Stimulated activated CD8-positive, alpha-beta memory T cell treated with anti-CD3 and anti-CD28 coated beads, Interleukin-12 subunit alpha, Interleukin-12 subunit beta, amount 100 ng/mL, for 24 hours (primary cell): ENCODE data around the gene MANF.
"Not testable (repeated sequence)": the region's sequence is repeated elsewhere in the genome, so short reads cannot be mapped to it uniquely, and the experiment has no call there.

Experiments
- DNase-seq: peaks from one replicate; pipeline ENCODE4 v3.0.0-alpha.2; 2020; ENCODE audit errors: extremely low read depth

Gene MANF

DNA sequence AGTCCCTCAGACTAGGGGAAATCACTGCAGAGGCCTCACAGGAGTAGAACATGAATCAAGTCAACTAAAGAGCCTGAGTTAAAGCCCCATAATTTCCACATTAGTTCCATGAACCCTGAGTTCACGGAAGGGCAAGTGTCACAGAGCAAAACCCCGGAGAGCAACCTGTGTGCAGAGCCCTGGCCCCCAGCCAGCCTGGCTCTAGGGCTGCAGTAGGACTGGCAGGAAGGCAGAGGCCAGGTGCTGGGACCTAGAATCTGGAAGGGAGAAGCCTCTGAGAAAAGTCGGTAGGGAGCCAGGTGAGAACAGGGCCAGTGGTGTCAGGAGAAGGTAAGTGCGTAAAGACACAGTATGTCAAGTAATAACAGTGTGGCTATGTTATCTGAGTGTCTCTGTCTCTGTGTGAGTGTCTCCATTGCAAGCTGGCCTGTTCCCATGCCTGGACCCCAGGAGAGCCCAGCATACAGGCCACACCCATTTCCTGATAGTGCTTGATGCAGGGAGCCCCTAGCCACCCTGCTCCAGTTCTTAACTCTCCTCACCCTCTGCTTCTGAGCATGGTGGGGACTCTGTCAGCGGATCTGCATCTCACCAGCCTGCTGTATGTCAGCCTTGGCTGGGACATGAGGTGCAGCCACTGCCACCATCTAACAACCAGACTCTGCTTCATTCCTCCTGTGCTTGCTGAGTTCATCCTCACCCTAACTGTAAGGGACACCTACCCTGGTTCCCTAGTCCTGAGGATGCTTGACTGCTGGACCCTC lies 11.3 kb upstream of the MANF start:
- DNase-seq = no peak

DNA sequence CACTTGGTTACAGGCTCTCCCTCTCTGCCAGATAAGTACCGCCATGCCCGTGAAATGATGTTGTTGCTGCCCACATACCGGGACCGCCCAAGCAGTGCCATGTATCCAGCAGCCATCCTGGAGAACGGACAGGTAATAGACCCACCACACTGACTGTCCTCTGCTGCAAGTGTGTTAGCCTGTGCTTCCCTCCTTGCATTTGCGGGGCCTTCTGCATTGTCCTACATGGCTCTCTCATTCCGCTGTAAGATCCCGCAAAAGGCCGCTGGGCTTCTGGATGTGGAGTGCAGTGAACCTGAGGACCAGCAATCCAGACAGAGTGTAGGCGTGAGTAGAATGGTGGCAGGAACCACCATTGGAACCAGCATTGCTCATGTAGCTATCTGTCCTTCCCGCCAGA lies 10.6 kb upstream of the MANF start:
- DNase-seq = no peak

DNA sequence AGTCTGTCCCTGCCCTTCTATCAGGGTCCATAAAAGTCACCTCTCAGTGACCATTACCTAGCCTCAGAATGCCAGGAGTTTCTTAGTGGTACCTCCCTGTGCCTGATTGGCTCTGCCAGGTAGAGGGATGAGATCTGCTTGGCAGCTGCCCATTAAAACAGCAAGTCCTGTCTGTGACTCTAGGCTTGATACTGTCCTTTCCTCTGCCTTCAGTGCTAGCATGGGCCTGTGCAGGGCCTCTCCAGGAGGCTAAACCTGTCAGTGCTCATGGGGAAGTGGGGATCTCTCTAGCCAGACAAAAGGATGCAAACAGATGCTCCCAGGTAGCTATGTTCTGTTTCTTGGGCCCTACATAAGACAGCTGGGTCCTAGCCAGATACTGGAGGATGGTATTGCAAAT lies 10.0 kb upstream of the MANF start:
- no peak for DNase-seq

DNA sequence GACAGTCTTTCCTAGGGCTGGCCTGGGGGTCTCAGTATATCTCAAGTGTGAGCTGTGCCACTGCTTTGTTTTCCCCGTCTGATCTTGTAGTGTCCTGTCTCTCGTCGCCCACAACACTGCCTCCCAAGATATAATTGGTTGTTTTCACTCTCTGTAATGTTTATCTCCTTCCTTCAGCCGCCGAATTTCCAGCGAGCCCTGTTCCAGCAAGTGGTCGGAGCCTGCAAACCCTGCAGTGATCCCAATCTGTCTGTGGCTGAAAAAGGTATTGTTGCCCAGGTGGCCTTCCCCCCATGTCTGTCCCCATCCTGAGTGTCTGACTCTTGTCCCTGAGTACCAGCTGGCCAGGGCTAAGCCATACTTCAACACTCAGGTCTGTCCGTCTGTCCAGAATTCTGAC lies 9.5 kb upstream of the MANF start:
- no peak for DNase-seq

DNA sequence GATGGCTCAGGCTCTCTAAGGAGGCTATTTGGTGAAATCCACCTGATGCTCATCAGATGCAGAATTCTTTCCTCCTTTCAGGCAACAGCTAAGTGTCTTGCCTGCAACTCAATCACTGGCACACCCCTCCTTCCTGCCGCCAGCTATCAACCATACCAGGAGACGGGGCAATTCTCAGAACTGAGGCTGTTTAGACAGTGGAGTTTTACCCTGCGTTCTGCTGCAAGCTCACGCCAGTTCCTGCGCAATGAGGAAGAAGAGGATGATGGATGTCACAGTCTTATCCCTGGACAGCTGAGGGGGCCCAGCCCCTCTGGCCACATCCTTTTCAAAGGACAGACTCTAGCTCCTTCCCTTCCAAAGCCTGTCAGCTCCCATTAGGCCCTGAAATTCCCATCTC lies 7.0 kb upstream of the MANF start:
- no peak for DNase-seq

DNA sequence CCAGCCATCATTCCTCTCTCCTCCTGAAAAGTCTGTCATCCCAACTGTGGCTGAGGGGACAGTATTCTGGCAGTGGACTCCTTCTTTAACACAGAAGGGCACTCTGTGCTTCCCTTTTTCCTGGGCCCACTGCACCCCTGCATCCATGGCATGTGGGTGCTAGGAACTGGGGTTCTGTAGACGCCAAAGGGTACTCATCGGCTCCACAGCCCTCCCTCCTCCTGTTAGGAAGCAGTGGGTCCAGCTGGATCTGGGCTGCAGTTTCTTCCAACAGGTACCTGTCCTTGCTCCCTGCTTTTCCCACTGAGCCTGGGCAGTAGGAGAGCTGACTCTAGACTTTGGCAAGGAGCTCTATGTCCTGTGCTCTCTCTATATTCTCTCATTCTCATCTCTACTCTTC lies 6.4 kb upstream of the MANF start:
- no peak for DNase-seq

DNA sequence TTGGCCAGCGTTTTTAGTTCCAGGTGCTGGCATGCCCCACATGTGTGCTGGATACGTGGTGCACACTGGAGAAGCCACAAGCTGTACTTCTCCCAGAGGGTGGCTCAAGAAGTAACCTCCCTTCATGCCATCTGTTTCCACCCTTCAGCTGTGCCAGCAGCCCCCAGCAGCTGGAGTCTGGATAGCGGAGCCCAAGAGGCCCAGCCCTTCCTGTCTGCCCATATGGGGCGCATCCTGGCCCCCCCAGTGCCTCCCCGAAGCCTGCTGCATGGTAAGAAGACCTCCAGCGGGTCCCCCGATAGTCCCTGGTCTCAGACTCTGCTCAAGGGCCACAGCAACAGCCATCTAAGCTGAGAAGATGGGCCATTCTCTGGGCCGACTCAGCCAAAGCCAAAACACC lies 5.8 kb upstream of the MANF start:
- DNase-seq = no peak

DNA sequence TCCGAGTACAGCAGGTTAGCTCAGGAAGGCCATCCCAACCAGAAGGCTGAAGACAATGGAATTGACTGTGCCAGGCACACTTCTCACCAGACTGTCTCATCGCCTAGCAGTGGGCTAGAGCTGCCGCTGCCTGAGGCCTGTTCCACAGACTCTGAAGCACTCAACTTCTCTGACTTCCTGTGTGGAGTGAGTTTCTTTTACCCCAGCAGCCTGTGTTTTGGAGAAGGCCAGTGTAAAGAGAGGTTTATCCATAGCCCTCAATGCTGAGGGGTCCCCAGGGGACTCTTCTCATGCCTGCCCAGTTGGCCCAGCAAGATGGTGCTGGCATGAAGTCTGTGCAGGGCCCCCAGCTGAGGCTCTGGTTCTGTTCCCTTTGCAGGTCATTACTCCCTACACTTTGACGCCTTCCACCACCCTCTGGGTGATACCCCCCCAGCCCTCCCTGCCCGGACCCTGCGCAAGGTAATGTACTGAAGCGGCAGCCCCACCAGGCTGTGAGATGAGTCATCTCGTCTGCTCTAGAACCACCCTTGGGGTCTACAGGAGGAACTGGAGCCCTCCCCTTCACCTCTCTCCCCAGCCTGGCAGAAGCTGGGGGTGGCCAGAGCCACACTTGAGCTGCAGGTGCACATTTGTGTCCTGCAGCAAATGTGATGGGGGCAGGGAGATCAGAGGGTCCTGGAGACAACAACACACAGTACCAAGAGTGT lies 5.2 kb upstream of the MANF start:
- no peak for DNase-seq

DNA sequence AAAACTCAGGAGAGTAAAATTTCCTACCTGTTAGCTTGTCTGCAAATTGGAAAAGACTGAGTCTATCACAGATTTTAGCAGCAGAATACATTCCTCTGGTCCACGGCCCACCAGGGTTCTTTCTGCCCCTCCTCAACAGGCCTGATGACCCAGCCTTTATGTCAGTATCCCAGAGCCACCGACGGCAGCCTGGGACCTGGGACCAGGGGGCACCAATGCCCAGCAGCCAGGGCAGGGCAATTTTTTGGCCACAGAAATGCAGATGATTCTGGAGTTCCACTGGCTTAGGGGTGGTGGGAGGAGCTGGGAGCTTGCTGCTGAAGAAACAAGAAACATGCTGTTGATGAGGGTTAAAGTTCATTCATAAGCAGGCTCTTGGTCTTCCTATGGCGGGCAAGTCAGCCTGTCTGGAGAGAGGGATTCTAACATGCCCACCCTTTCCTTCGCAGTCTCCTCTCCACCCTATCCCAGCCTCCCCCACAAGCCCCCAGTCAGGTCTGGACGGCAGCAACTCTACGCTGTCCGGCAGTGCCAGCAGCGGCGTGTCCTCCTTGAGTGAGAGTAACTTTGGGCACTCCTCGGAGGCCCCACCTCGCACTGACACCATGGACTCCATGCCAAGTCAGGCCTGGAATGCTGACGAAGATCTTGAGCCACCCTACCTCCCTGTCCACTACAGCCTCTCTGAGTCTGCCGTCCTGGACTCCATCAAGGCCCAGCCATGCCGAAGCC lies 4.3 kb upstream of the MANF start:
- DNase-seq = no peak

DNA sequence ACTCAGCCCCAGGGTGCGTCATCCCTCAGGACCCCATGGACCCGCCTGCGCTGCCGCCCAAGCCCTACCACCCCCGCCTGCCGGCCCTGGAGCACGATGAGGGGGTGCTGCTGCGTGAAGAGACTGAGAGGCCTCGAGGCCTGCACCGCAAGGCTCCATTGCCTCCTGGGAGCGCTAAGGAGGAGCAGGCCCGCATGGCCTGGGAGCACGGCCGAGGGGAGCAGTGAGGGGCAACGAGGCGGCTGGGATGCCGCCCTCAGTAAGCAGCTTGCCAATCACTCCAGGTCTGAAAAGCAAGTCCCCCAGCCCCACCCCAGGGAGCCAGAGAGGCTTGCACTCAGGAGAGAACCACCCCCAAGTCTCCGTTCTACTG lies 3.8 kb upstream of the MANF start:
- no peak for DNase-seq

DNA sequence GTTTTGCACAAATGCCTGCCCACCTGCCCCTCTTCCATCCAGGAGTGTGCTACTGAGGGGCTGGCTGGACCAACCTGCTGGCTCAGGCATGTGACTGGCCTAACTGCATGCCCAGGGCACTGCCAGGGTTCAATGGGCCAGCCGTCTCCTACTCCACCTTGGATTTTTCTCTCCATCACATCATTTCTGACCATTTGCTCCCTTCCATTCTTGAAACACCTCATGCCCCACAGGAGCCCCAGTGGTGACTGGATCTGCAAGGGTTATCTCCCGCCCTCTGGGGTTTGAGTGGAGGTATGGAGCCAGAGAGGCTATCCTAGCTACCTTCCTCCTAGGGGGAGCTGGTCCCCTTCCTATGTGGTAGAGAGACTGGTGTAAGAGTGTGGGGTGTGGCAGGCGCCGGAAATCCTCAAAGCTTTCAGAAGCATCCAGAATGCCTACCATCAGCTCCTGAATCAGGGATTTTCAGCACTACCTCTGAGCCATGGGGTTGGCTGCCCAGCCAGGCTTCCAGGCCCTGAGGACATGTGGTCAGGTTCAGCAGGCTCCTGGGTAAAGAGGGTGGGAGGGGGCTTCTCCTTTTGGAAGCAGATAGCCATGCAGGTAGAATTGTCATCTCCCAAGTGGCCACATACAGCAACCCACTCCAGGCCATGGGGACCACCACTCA lies 2.9 kb upstream of the MANF start:
- no peak for DNase-seq

DNA sequence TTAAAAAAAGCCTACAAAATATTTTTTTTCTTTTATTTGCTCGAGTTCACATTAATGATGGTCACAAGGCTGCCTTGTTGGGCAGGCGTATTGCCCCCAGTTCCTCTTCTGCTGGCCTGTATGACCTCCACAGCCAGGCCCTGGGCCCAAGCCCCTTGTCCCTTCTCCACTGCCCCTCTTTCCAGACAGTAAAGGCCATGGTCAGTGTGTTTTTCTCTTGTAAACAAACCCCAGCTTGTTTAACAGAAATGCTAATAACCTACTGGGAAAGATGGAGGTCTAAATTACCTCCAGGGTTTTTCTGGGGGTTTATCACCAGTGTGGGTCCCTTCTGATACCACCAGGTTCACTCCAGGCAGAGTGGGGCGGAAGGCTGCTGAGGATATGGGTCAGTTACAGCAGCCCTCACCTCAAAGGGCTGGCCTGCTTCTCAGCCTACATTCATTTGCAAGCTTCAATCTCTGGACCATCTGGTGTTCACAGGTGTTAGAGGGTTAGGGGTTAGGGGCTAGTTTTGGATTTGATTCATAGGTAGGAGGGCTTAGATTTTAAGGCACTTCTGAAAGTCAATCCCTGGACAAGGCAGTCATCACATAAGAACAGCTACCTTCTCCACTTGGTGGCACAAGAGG lies 2.0 kb upstream of the MANF start:
- no peak for DNase-seq

DNA sequence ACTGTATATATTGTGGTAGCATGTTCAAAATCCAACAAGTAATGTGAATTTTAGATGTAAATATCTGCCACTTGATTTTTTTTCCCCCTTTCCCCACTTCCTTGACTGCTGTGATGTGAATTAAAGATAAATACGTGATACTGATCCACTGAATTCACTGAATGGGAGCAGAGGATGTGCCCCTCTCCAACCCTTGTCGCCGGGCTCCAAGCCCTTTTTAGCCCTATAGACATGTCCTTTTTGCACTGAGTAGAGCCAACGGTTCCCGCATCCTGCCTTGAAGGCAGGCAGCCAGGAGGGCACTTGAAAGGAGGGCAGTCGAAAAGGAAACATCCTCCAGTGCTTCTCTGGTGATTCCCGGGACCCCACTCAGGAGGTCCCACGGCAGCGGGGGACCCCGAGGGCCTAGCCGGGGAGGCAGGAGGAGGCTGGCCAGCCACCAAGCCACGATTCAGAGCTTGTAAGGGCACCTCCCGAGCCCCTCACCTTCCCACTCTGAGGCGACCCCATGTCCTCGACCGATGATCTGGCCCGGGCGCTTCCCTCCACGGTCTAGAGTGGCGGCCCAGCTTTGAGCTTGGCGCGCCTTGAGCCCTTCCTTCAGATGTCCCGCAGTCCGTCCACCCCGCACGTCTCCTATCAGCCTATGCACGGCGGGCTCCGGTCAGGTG lies 901 bp upstream of the MANF start:
- no peak for DNase-seq

DNA sequence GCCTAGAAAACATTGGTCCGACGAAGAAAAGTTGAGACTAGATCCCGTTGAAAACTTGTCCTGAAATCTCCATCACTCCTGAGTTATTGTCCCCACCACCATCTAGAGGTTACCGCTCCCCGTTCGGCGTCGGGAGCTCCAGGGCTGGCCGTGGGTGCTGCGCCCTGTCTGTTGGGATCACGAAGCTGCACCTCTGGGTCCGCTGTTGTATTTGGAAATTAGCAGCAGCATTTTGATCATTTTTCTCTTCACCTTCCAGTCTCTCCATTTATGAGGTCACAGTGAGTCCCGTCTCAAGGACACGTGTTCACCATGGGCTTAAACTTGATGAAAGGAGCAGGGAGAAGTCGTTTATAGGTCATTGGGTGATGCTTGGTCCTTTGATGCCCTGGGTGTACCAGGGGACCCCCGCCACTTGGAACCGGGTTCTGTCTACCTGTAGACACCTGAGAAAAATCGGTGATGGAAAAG lies 565 bp downstream of the MANF start:
- DNase-seq = no peak

DNA sequence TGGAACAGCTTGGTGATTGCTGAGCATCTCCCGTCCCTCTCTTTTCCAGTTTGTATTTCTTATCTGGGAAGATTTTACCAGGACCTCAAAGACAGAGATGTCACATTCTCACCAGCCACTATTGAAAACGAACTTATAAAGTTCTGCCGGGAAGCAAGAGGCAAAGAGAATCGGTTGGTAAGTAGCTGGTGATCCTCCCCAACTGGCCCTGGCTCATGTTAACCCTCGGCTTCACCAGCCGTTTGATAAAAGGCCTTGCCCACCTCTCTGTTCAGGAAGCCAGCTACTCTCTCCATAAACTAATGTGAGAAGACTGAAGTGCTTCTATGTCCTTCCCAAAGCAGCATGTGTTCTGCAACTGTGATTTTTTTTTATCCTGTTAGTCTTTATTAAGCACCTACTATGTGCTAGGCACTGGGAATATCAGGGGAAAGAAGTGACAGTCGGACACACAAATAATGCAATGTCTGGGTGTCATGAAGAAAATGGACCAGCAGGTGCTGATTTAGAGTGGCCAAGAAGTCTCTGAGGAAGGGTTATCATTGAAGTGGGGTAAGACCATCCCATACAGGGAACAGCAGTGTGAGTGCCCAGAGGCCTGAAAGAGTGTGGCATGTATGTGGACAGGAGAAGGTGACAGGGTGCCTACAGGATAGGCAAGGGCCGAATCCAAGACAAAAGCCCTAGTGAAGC lies 1.2 kb downstream of the MANF start:
- no peak for DNase-seq

DNA sequence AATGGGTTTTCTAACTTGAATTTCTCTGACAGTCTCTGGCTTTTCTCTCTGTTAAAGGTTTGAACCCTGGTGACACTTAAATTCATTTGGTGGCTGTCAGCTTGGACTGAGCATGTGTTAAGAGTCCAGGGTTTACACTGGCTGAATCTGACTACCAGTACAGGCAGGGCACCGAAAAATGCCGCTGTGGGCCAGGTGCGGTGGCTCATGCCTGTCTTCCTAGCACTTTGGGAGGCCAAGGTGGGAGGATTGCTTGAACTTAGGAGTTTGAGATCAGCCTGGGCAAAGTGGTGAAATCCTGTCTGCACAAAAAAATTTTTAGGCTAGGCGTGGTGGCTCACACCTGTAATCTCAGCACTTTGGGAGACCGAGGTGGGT lies 1.8 kb downstream of the MANF start:
- no peak for DNase-seq

DNA sequence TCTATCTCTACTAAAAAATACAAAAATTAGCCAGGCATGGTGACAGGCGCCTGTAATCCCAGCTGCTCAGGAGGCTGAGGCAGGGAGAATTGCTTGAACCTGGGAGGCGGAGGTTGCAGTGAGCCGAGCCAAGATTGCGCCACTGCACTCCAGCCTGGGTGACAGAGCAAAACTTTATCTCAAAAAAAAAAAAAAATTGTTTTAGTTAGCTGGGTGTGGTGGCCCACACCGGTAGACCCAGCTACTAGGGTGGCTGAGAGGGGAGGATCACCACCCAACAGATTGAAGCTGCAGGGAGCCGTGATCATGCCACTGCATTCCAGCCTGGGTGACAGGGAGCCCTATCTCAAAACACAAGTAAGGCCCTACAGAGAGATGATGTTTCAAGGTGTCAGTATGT lies 2.2 kb downstream of the MANF start:
- not testable (repeated sequence) for DNase-seq

DNA sequence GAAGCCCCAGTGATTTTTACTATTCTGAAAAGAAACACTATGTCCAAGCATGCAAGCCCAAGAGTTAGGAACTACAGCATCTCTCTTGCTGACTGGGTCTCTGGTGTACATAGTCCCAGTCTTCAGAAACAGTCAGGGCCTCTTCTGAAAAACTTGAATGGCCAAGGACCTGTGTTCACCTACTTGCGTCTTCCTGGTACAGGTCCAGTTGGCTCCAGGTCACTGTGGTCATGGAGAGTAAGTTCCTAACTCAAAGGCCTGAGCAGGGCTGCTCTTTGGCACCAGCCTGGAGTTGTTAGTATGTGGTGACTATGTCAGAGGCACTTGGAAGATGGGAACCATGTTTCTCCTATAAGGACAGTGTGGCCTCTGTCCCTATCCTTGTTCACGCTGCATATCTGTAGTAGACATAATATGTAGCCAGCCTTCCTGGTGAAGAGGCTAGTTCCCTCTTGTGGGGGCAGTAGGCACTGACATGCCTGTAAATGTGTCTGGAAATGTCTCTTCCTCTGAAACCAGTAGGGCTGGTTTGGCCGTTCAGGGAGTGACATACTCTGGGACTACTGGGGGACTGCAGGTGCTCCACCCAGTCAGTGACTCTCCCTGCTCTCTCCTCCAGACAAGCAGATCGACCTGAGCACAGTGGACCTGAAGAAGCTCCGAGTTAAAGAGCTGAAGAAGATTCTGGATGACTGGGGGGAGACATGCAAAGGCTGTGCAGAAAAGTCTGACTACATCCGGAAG lies 3.4 kb downstream of the MANF start:
- DNase-seq = no peak

DNA sequence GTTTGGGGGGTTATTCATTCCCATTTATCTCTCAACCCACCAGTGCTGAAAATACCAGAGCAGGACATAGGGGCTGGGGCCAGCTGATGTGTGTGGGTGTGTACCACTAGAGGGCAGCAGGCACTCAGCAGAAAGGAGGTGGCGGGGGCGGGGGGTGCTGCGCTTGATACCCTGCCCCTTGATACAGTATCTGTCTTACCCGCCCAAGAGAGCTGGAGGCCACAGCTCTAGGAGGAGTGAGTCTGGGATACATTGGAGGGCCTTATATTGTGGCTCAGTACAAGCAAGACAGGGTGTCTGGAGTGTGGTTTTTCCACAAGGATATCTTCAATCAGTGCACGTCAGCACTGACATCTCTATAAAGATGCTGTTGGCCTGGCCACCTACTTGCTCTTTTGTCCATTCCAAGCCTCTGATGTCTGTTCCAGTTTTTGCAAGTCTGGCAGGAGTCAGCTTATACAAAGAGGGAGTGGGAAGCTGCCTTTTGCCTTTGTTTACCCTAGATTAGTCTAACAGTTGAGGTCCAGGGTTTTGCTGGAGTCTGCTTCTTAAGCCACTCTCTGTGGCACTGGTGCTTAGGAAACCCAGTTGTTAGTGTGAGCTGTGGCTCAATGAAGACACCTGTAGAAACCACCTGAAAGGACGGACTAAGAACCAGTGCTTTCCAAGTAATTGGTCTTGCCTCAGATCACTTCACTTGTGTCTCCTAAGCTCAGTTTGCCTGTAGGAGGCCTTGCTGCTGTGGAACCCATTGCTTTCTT lies 4.5 kb downstream of the MANF start:
- DNase-seq = no peak
